HepG2 (cell line): ENCODE measurements around the gene HSPA1B. TPM values are rescaled to one million over a fixed set of nuclear protein-coding genes. Genes with fewer than 3 reads are reported as not detected.

Experiments
- ARNT ChIP-seq: fragments of 450-650 bp; IDR thresholded peaks from 2 replicates; pipeline ENCODE4 v1.6.1; 2017
- FOXK1 ChIP-seq: sonication (generic); formaldehyde crosslinking; IDR thresholded peaks from 2 replicates; pipeline ENCODE4 v1.4.0; 2020; ENCODE audit warnings: low read depth, missing genetic modification reagents, borderline replicate concordance
- FOXO1 ChIP-seq: sonication (generic); formaldehyde crosslinking; IDR thresholded peaks from 2 replicates; pipeline ENCODE4 v1.4.0; 2020; ENCODE audit warnings: missing genetic modification reagents
- HES4 ChIP-seq: sonication (generic); formaldehyde crosslinking; IDR thresholded peaks from 2 replicates; pipeline ENCODE4 v1.9.0; 2021; ENCODE audit warnings: mild to moderate bottlenecking, missing genetic modification reagents, borderline replicate concordance
- HMG20B ChIP-seq: conservative IDR thresholded peaks from 2 replicates; pipeline ENCODE4 v1.6.1; 2016; ENCODE audit warnings: missing genetic modification reagents, missing compliant biosample characterization
- MEF2D ChIP-seq: sonication (generic); formaldehyde crosslinking; IDR thresholded peaks from 2 replicates; pipeline ENCODE4 v1.5.1; 2020; ENCODE audit warnings: mild to moderate bottlenecking, missing genetic modification reagents
- POLR2A ChIP-seq, 2 experiments: IDR thresholded peaks; 2 replicates each; pipeline ENCODE4 v1.6.1; 2011; ENCODE audit warnings: low read depth in 2 of 2, low read length in 2 of 2, mild to moderate bottlenecking in 1 of 2, moderate library complexity in 1 of 2; ENCODE audit not compliant: insufficient read depth in 1 of 2
- RXRA ChIP-seq: sonication (generic); formaldehyde crosslinking; IDR thresholded peaks from 2 replicates; pipeline ENCODE4 v1.5.1; 2020; ENCODE audit warnings: missing genetic modification reagents
- SALL2 ChIP-seq: sonication (generic); formaldehyde crosslinking; IDR thresholded peaks from 2 replicates; pipeline ENCODE4 v1.8.1; 2023; ENCODE audit warnings: mild to moderate bottlenecking, missing genetic modification reagents, inconsistent platforms
- SIX4 ChIP-seq: sonication (generic); formaldehyde crosslinking; IDR thresholded peaks from 2 replicates; pipeline ENCODE4 v1.4.0; 2020; ENCODE audit warnings: missing genetic modification reagents
- SKIL ChIP-seq: sonication (generic); formaldehyde crosslinking; IDR thresholded peaks from 2 replicates; pipeline ENCODE4 v1.8.0; 2022; ENCODE audit warnings: missing genetic modification reagents, mild to moderate bottlenecking, moderate library complexity, borderline replicate concordance
- SOX13 ChIP-seq, 3 experiments: fragments of 450-650 bp in 1 of 3; sonication (generic) in 1 of 3; formaldehyde crosslinking in 1 of 3; IDR thresholded peaks in 2 of 3; conservative IDR thresholded peaks in 1 of 3; 2 replicates each; pipeline versions ENCODE4 v1.5.0 to v1.6.1; 2016 to 2020; ENCODE audit warnings: antibody characterized with exemption in 1 of 3, mild to moderate bottlenecking in 1 of 3, missing compliant biosample characterization in 1 of 3, missing genetic modification reagents in 1 of 3, moderate library complexity in 1 of 3
- SOX5 ChIP-seq: IDR thresholded peaks from 2 replicates; pipeline ENCODE4 v1.6.1; 2016; ENCODE audit warnings: borderline replicate concordance
- SRY ChIP-seq: sonication (generic); formaldehyde crosslinking; IDR thresholded peaks from 2 replicates; pipeline ENCODE4 v1.8.0; 2022; ENCODE audit warnings: mild to moderate bottlenecking, missing genetic modification reagents
- ZNF362 ChIP-seq: sonication (generic); formaldehyde crosslinking; IDR thresholded peaks from 2 replicates; pipeline ENCODE4 v1.4.0; 2020; ENCODE audit warnings: missing genetic modification reagents, mild to moderate bottlenecking, borderline replicate concordance
- ZNF414 ChIP-seq: sonication (generic); formaldehyde crosslinking; IDR thresholded peaks from 2 replicates; pipeline ENCODE4 v1.5.0; 2020; ENCODE audit warnings: missing genetic modification reagents
- ZNF468 ChIP-seq: sonication (generic); formaldehyde crosslinking; IDR thresholded peaks from 2 replicates; pipeline ENCODE4 v1.8.0; 2022; ENCODE audit warnings: mild to moderate bottlenecking, moderate library complexity, missing genetic modification reagents
- ZNF563 ChIP-seq: sonication (generic); formaldehyde crosslinking; IDR thresholded peaks from 2 replicates; pipeline ENCODE4 v1.8.0; 2022; ENCODE audit warnings: mild to moderate bottlenecking, moderate library complexity, missing genetic modification reagents
- ZNF572 ChIP-seq: sonication (generic); formaldehyde crosslinking; IDR thresholded peaks from 2 replicates; pipeline ENCODE4 v1.5.1; 2020; ENCODE audit warnings: mild to moderate bottlenecking, missing genetic modification reagents
- ZNF614 ChIP-seq: IDR thresholded peaks from 2 replicates; pipeline ENCODE4 v1.6.1; 2018; ENCODE audit warnings: missing biosample characterization, missing genetic modification reagents, inconsistent platforms, borderline replicate concordance
- ZNF616 ChIP-seq: sonication (generic); formaldehyde crosslinking; IDR thresholded peaks from 2 replicates; pipeline ENCODE4 v1.5.0; 2020; ENCODE audit warnings: low read depth, mild to moderate bottlenecking, missing genetic modification reagents
- ZNF788 ChIP-seq: sonication (generic); formaldehyde crosslinking; IDR thresholded peaks from 2 replicates; pipeline ENCODE4 v1.5.0; 2020; ENCODE audit warnings: mild to moderate bottlenecking, missing genetic modification reagents, borderline replicate concordance
- ZNF800 ChIP-seq: sonication (generic); formaldehyde crosslinking; IDR thresholded peaks from 2 replicates; pipeline ENCODE4 v1.4.0; 2020; ENCODE audit warnings: missing genetic modification reagents
- polyA plus RNA-seq, 8 experiments: library from polyadenylated mRNA; depleted of rRNA in 3 of 8; stranded (reverse) in 7 of 8; unstranded in 1 of 8; fragments of >200 nt; fragmentation: Illumina TruSeq in 4 of 8; extraction: Trizol in 4 of 8; gene quantifications; 2 replicates each; pipeline versions ENCODE4 v1.2.1 to v1.2.3, GENCODE V29; 2011 to 2016; ENCODE audit warnings: low read depth in 4 of 8, missing spikeins in 1 of 8, mixed read lengths in 1 of 8; ENCODE audit not compliant: insufficient read depth in 1 of 8
- total RNA-seq, 5 experiments: library from RNA; depleted of rRNA; stranded (reverse); fragments of >200 nt; fragmentation: Illumina TruSeq; extraction: Trizol; gene quantifications; 2 replicates each; pipeline ENCODE4 v1.2.3, GENCODE V29; 2016; ENCODE audit warnings: low read depth in 1 of 5

HSPA1B gene
- total and polyA plus RNA-seq, 2 of the 13 experiments (the other 11 are each of a cell fraction or from before 2014, with no cell fraction given): 26.0 to 186 TPM

GRCh38 chr6:31865205-31866118 is 37.9 kb downstream of the HSPA1B start (continued):
- peak; percentile 71; the same call in 1 of the 2 replicates for TF ChIP-seq SKIL (CRISPR knock-in tag)
- peak; percentile 96 for TF ChIP-seq ZNF788 (CRISPR knock-in tag)
- TF ChIP-seq ARNT: no peak
- peak in 1 of 2 experiments; percentile 75; a peak in 2 of 4 replicates for TF ChIP-seq POLR2A (IDR thresholded peaks at IDR 0.05; ENCODE audit: insufficient read depth in 1 of 2, low read depth in 2 of 2, low read length in 2 of 2)
- TF ChIP-seq ZNF572 (CRISPR knock-in tag): no peak
- peak; percentile 98 for TF ChIP-seq RXRA (CRISPR knock-in tag)
- no peak for TF ChIP-seq ZNF616 (CRISPR knock-in tag)
- TF ChIP-seq ZNF362 (CRISPR knock-in tag): peak; percentile 19; the same call in 1 of the 2 replicates
- no peak; the same call in 1 of the 2 replicates for TF ChIP-seq ZNF800
- peak; percentile 62; the same call in 1 of the 2 replicates for TF ChIP-seq ZNF614 (CRISPR knock-in tag)
- peak; percentile 68; the same call in 1 of the 2 replicates for TF ChIP-seq FOXK1
- TF ChIP-seq FOXO1 (CRISPR knock-in tag): no peak; the same call in 1 of the 2 replicates
- TF ChIP-seq HMG20B (CRISPR knock-in tag): peak; percentile 66; the same call in 1 of the 2 replicates
- peak; percentile 86; the same call in 1 of the 2 replicates for TF ChIP-seq SALL2 (CRISPR knock-in tag)
- TF ChIP-seq ZNF468 (CRISPR knock-in tag): no peak
- TF ChIP-seq SRY (CRISPR knock-in tag): no peak; the same call in 1 of the 2 replicates
- no peak for TF ChIP-seq ZNF414
- TF ChIP-seq ZNF563 (CRISPR knock-in tag): no peak
- peak; percentile 83 for TF ChIP-seq SIX4 (CRISPR knock-in tag)
- peak; percentile 93 for TF ChIP-seq SOX13 (IDR thresholded peaks at IDR 0.05)
- peak in 1 of 2 experiments; percentile 98; a peak in 2 of 4 replicates for TF ChIP-seq SOX13 (CRISPR knock-in tag; conservative IDR thresholded peaks at IDR 0.05 in 1 of 2, IDR thresholded peaks at IDR 0.05 in 1 of 2)
- peak; percentile 89; the same call in 1 of the 2 replicates for TF ChIP-seq MEF2D (CRISPR knock-in tag)
- no peak for TF ChIP-seq HES4 (CRISPR knock-in tag)
- peak; percentile 94; the same call in 1 of the 2 replicates for TF ChIP-seq SOX5 (CRISPR knock-in tag)
